ENCODE data around the gene TPT1. TPM values are rescaled to one million over a fixed set of nuclear protein-coding genes. Genes with fewer than 3 reads are reported as not detected.

TPT1 gene
- total and polyA plus RNA-seq, 2 of the 13 experiments (the other 11 are each of a cell fraction or from before 2014, with no cell fraction given): 2,953 to 3,594 TPM

DNA sequence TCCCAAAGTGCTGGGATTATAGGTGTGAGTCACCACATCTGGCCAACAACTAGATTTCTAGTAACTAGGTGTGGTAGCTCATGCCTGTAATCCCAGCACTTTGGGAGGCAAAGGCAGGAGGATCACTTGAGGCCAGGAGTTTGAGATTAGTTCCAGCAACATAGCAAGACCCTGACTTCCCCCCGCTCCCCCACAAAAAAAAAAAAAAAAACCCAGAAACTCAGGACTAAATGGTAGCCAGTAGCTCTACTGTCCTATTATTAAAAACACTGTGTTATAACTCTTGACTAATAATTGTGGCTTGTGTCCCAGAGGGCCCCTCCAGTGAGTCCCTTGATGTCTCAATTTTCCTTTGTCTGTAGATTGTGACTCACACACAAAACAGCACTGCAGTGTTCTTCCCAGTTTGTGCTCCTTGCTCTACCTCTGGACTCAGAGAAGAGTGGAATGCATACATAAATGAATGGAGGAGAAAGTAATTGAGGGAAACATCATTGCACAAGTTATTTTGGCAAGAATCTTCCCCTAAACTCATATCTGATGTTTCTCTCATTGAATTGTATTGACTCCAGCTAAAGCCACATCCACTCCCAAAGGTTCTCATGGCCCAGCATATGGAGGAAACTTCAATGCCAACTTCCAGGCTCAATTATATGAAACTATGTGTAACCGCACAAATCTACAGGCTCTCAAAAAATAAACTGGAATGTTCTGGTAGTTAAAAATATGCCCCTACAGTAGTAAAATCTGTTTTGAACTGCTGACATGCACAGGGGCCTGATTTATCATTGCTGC is 8.8 kb downstream of the TPT1 start:
- peaks cover 93% of the 10 kb centered on the region for H3K4me1 ChIP-seq (ENCODE audit: insufficient read depth, low read length)
- peaks cover 5 to 16% of the 10 kb centered on the region in 2 experiments for H3K36me3 ChIP-seq (replicated peaks in 1 of 2; ENCODE audit: control insufficient read depth in 1 of 2, insufficient read depth in 2 of 2, low read length in 2 of 2)
- ChIA-PET CTCF (ENCODE audit: low intra/inter-chr PET ratio, low total read pairs) (no interaction called here), POLR2A (interaction anchor here (0.8 to 7.2 kb wide), 5 partner anchors 9 to 132 kb away, joined by 3 to 73 read pairs (median 5); partner anchors contain the start of genes COG3 and TPT1)
- H3K9ac ChIP-seq (ENCODE audit: insufficient read depth, low read depth, low read length): no peak overlapping the region
- in situ Hi-C loops (cut with HindIII; ENCODE audit: extremely low pct_ligation_motif_present, low pct_unique_long_range_greater_than_20kb) (no loop called here), intact Hi-C loops (cut with micrococcal nuclease; ENCODE audit: unreplicated experiment) (no loop called here)
- DNase-seq (ENCODE audit: low spot score) (peak; percentile 75), FAIRE-seq (no peak), ATAC-seq (peak; percentile 21)
- H3K4me2 ChIP-seq (ENCODE audit: low read depth, low read length): no peak overlapping the region
- no peaks in the 10 kb centered on the region for H3K9me3 ChIP-seq (ENCODE audit: low read length)
- H3K4me3 ChIP-seq (replicated peaks in 1 of 3; ENCODE audit: insufficient read depth in 1 of 3, low read depth in 2 of 3, low read length in 3 of 3): no peak overlapping the region
- H3K27me3 ChIP-seq (ENCODE audit: control insufficient read depth in 1 of 2, insufficient read depth in 2 of 2, low read length in 2 of 2): no peaks in the 10 kb centered on the region
- peak overlapping the region; percentile 7 for H3K27ac ChIP-seq (ENCODE audit: extremely low read length, insufficient read depth, low read length)
- BruUV-seq (replicated peaks): no TSS peak
- H4K20me1 ChIP-seq (ENCODE audit: insufficient read depth, low read length): peaks cover 29% of the 10 kb centered on the region
- H2AFZ ChIP-seq (ENCODE audit: low read length): no peak overlapping the region
- 89% methylated on average over 2 of the region's 2 CpGs for WGBS (ENCODE audit: low lambda C conversion rate)
- H3K79me2 ChIP-seq (ENCODE audit: insufficient read depth, low read length): no peaks in the 10 kb centered on the region
- peak; percentile 81 for TF ChIP-seq POLR2G (IDR thresholded peaks at IDR 0.05; ENCODE audit: low read depth, low read length)
- peak; percentile 71; the same call in 1 of the 2 replicates for TF ChIP-seq POLR2AphosphoS2 (IDR thresholded peaks at IDR 0.05; ENCODE audit: low read depth, low read length)
- TF ChIP-seq NONO (IDR thresholded peaks at IDR 0.05): no peak
- TF ChIP-seq NONO (CRISPR knock-in tag; conservative IDR thresholded peaks at IDR 0.05): 0 out of 2 replicates have a peak, but pooled peaks have one; percentile 26
- TF ChIP-seq, protein P1, sequence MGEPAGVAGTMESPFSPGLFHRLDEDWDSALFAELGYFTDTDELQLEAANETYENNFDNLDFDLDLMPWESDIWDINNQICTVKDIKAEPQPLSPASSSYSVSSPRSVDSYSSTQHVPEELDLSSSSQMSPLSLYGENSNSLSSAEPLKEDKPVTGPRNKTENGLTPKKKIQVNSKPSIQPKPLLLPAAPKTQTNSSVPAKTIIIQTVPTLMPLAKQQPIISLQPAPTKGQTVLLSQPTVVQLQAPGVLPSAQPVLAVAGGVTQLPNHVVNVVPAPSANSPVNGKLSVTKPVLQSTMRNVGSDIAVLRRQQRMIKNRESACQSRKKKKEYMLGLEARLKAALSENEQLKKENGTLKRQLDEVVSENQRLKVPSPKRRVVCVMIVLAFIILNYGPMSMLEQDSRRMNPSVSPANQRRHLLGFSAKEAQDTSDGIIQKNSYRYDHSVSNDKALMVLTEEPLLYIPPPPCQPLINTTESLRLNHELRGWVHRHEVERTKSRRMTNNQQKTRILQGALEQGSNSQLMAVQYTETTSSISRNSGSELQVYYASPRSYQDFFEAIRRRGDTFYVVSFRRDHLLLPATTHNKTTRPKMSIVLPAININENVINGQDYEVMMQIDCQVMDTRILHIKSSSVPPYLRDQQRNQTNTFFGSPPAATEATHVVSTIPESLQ (CRISPR knock-in tag; conservative IDR thresholded peaks at IDR 0.05): no peak
- TF ChIP-seq, protein P2, sequence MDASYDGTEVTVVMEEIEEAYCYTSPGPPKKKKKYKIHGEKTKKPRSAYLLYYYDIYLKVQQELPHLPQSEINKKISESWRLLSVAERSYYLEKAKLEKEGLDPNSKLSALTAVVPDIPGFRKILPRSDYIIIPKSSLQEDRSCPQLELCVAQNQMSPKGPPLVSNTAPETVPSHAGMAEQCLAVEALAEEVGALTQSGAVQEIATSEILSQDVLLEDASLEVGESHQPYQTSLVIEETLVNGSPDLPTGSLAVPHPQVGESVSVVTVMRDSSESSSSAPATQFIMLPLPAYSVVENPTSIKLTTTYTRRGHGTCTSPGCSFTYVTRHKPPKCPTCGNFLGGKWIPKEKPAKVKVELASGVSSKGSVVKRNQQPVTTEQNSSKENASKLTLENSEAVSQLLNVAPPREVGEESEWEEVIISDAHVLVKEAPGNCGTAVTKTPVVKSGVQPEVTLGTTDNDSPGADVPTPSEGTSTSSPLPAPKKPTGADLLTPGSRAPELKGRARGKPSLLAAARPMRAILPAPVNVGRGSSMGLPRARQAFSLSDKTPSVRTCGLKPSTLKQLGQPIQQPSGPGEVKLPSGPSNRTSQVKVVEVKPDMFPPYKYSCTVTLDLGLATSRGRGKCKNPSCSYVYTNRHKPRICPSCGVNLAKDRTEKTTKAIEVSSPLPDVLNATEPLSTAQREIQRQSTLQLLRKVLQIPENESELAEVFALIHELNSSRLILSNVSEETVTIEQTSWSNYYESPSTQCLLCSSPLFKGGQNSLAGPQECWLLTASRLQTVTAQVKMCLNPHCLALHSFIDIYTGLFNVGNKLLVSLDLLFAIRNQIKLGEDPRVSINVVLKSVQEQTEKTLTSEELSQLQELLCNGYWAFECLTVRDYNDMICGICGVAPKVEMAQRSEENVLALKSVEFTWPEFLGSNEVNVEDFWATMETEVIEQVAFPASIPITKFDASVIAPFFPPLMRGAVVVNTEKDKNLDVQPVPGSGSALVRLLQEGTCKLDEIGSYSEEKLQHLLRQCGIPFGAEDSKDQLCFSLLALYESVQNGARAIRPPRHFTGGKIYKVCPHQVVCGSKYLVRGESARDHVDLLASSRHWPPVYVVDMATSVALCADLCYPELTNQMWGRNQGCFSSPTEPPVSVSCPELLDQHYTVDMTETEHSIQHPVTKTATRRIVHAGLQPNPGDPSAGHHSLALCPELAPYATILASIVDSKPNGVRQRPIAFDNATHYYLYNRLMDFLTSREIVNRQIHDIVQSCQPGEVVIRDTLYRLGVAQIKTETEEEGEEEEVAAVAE (CRISPR knock-in tag; IDR thresholded peaks at IDR 0.05; ENCODE audit: borderline replicate concordance): no peak
- TF ChIP-seq ZNF615 (CRISPR knock-in tag; IDR thresholded peaks at IDR 0.05; ENCODE audit: borderline replicate concordance): no peak
- TF ChIP-seq, protein P3, sequence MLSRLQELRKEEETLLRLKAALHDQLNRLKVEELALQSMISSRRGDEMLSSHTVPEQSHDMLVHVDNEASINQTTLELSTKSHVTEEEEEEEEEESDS (CRISPR knock-in tag; IDR thresholded peaks at IDR 0.05; ENCODE audit: borderline replicate concordance): no peak
- TF ChIP-seq, protein P4, sequence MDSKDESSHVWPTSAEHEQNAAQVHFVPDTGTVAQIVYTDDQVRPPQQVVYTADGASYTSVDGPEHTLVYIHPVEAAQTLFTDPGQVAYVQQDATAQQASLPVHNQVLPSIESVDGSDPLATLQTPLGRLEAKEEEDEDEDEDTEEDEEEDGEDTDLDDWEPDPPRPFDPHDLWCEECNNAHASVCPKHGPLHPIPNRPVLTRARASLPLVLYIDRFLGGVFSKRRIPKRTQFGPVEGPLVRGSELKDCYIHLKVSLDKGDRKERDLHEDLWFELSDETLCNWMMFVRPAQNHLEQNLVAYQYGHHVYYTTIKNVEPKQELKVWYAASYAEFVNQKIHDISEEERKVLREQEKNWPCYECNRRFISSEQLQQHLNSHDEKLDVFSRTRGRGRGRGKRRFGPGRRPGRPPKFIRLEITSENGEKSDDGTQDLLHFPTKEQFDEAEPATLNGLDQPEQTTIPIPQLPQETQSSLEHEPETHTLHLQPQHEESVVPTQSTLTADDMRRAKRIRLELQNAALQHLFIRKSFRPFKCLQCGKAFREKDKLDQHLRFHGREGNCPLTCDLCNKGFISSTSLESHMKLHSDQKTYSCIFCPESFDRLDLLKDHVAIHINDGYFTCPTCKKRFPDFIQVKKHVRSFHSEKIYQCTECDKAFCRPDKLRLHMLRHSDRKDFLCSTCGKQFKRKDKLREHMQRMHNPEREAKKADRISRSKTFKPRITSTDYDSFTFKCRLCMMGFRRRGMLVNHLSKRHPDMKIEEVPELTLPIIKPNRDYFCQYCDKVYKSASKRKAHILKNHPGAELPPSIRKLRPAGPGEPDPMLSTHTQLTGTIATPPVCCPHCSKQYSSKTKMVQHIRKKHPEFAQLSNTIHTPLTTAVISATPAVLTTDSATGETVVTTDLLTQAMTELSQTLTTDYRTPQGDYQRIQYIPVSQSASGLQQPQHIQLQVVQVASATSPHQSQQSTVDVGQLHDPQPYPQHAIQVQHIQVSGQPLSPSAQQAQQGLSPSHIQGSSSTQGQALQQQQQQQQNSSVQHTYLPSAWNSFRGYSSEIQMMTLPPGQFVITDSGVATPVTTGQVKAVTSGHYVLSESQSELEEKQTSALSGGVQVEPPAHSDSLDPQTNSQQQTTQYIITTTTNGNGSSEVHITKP (CRISPR knock-in tag; IDR thresholded peaks at IDR 0.05; ENCODE audit: low read depth): no peak
- TF ChIP-seq EZH2 (conservative IDR thresholded peaks at IDR 0.05; ENCODE audit: low read depth, low read length): no peak
- peak; percentile 39 for TF ChIP-seq AGO2 (optimal IDR thresholded peaks at IDR 0.05; ENCODE audit: low read depth, low read length)

Data from HepG2 (cell line).